ENCODE measurements around the gene HSPA12B. TPM values are rescaled to one million over a fixed set of nuclear protein-coding genes. Genes with fewer than 3 reads are reported as not detected.

HSPA12B gene
- total and polyA plus RNA-seq, 2 donors (not counting 3 experiments of a cell fraction or from before 2014, with no cell fraction given) = 3.7 to 6.6 TPM

GRCh38 chr20:3749689-3750531, 17.4 kb downstream of the HSPA12B start:
- H2AFZ ChIP-seq (ENCODE audit: low read depth, low read length) = no peak overlapping the region
- intact Hi-C loops (cut with micrococcal nuclease) = loop anchor here (1.0 to 5.0 kb wide), 2 partner anchors 34 to 73 kb away; no protein-coding TSS in a partner anchor

More at GRCh38 chr20:3749689-3750531, 17.4 kb downstream of the HSPA12B start:
- no peak for DNase-seq (ENCODE audit: low read depth, low spot score)
- POLR2A ChIA-PET = no interaction called here
- H3K27me3 ChIP-seq (ENCODE audit: control insufficient read depth in 2 of 2, insufficient read depth in 2 of 2, low read length in 2 of 2) = no peaks in the 10 kb centered on the region
- no peaks in the 10 kb centered on the region for H3K9me1 ChIP-seq (replicated peaks; ENCODE audit: control insufficient read depth, extremely low read depth, insufficient read depth, low read length)
- no peak overlapping the region for H3K27ac ChIP-seq (ENCODE audit: insufficient read depth, low read depth, low read length)
- no peak overlapping the region for H3K4me2 ChIP-seq (ENCODE audit: insufficient read depth, low read length)
- H3K36me3 ChIP-seq (ENCODE audit: control insufficient read depth in 2 of 2, extremely low read depth in 1 of 2, insufficient read depth in 2 of 2, low read length in 2 of 2) = peaks cover 0 to 3% of the 10 kb centered on the region in 2 experiments
- no peaks in the 10 kb centered on the region for H3K79me2 ChIP-seq (ENCODE audit: control insufficient read depth, insufficient read depth, low read length)
- dilution Hi-C loops (cut with MboI; ENCODE audit: extremely low pct_ligation_motif_present, low sequenced_read_pairs) = no loop called here
- no peaks in the 10 kb centered on the region for H4K20me1 ChIP-seq (replicated peaks; ENCODE audit: control insufficient read depth, extremely low read depth, insufficient read depth, low read length)
- no peak for FAIRE-seq
- no peaks in the 10 kb centered on the region for H3K9me3 ChIP-seq (replicated peaks; ENCODE audit: control insufficient read depth, insufficient read depth, low read length)
- H3K9ac ChIP-seq (replicated peaks; ENCODE audit: extremely low read depth, insufficient read depth, low read length) = no peak overlapping the region
- H3K4me3 ChIP-seq (replicated peaks in 1 of 3; ENCODE audit: insufficient read depth in 1 of 3, low read depth in 1 of 3, low read length in 3 of 3) = no peak overlapping the region
- CTCF ChIA-PET = interaction anchor here (0.6 to 5.6 kb wide), 7 partner anchors 10 to 73 kb away, joined by 3 to 75 read pairs (median 6); partner anchors contain the start of gene ADISSP
- TF ChIP-seq MAX (IDR thresholded peaks at IDR 0.05; ENCODE audit: insufficient read depth, insufficient read length) (no peak), CTCF (IDR thresholded peaks at IDR 0.05; ENCODE audit: extremely low read depth in 1 of 2, insufficient read depth in 1 of 2, low read depth in 1 of 2, low read length in 2 of 2) (peak; percentile 40 to 42)
- BruUV-seq (replicated peaks) = no TSS peak
- H3K4me1 ChIP-seq (ENCODE audit: control insufficient read depth, extremely low read depth, insufficient read depth, low read length) = no peaks in the 10 kb centered on the region
